CD4-positive, alpha-beta T cell treated with Interleukin-6 at 100 ng/mL for 8 hours (primary cell): ENCODE measurements around the gene ESPN.

Experiments
- DNase-seq: peaks from one replicate; pipeline ENCODE4 v3.0.0-alpha.2; 2020; ENCODE audit warnings: mixed read lengths, low spot score

The ESPN gene

GRCh38 chr1:6466751-6467150 lies 42.2 kb downstream of the ESPN start:
- no peak for DNase-seq

- DNase-seq: no peak
Observed at GRCh38 chr1:6467224-6467623, 42.6 kb downstream of the ESPN start.

GRCh38 chr1:6467744-6468688 lies 43.4 kb downstream of the ESPN start:
- no peak for DNase-seq

GRCh38 chr1:6468729-6469461 lies 44.3 kb downstream of the ESPN start:
- DNase-seq: no peak

GRCh38 chr1:6470132-6471085 lies 45.8 kb downstream of the ESPN start:
- DNase-seq: no peak

GRCh38 chr1:6471086-6471969 lies 46.8 kb downstream of the ESPN start:
- no peak for DNase-seq

GRCh38 chr1:6471970-6472368 lies 47.4 kb downstream of the ESPN start:
- DNase-seq: no peak

GRCh38 chr1:6472391-6472790 lies 47.8 kb downstream of the ESPN start:
- DNase-seq: no peak

- DNase-seq: no peak
Observed at GRCh38 chr1:6473156-6473555, 48.6 kb downstream of the ESPN start.

- no peak for DNase-seq
Observed at GRCh38 chr1:6473974-6474814, 49.6 kb downstream of the ESPN start.

GRCh38 chr1:6474815-6475282 lies 50.3 kb downstream of the ESPN start:
- no peak for DNase-seq

GRCh38 chr1:6475381-6476133 lies 51.0 kb downstream of the ESPN start:
- peak; percentile 84 for DNase-seq

- DNase-seq: no peak
Observed at GRCh38 chr1:6476483-6476882, 51.9 kb downstream of the ESPN start.

GRCh38 chr1:6477039-6477820 lies 52.7 kb downstream of the ESPN start:
- no peak for DNase-seq

GRCh38 chr1:6481820-6482219 lies 57.2 kb downstream of the ESPN start:
- no peak for DNase-seq

- DNase-seq: no peak
Observed at GRCh38 chr1:6483017-6483760, 58.6 kb downstream of the ESPN start.

GRCh38 chr1:6483761-6484117 lies 59.2 kb downstream of the ESPN start:
- no peak for DNase-seq

GRCh38 chr1:6484826-6485167 lies 60.2 kb downstream of the ESPN start:
- DNase-seq: no peak
